ENCODE measurements around the gene PRKCG. TPM values are rescaled to one million over a fixed set of nuclear protein-coding genes. Genes with fewer than 3 reads are reported as not detected.

PRKCG gene
- total RNA-seq, 1 donor from 2014 or later = 0.06 TPM

- DNase-seq (ENCODE audit: extremely low read depth, low read depth, low spot score) = no peak
These were observed 10.5 kb upstream of the PRKCG start for GRCh38 chr19:53871454-53871853.

GRCh38 chr19:53872762-53873161 is 9.2 kb upstream of the PRKCG start:
- no peak for DNase-seq (ENCODE audit: extremely low read depth, low read depth, low spot score)

- no peak for DNase-seq (ENCODE audit: extremely low read depth, low read depth, low spot score)
These were observed 8.0 kb upstream of the PRKCG start for GRCh38 chr19:53873773-53874605.

- DNase-seq (ENCODE audit: extremely low read depth, low read depth, low spot score) = no peak
These were observed 7.4 kb upstream of the PRKCG start for GRCh38 chr19:53874606-53874990.

GRCh38 chr19:53875602-53876325 is 6.2 kb upstream of the PRKCG start:
- no peak for DNase-seq (ENCODE audit: extremely low read depth, low read depth, low spot score)

- DNase-seq (ENCODE audit: extremely low read depth, low read depth, low spot score) = no peak
These were observed 5.3 kb upstream of the PRKCG start for GRCh38 chr19:53876651-53877224.

- no peak for DNase-seq (ENCODE audit: extremely low read depth, low read depth, low spot score)
These were observed 4.6 kb upstream of the PRKCG start for GRCh38 chr19:53877361-53877766.

- DNase-seq (ENCODE audit: extremely low read depth, low read depth, low spot score) = no peak
These were observed 3.2 kb upstream of the PRKCG start for GRCh38 chr19:53878776-53879139.

- no peak for DNase-seq (ENCODE audit: extremely low read depth, low read depth, low spot score)
These were observed 2.6 kb upstream of the PRKCG start for GRCh38 chr19:53879140-53880081.

- DNase-seq (ENCODE audit: extremely low read depth, low read depth, low spot score) = no peak
These were observed 1.1 kb upstream of the PRKCG start for GRCh38 chr19:53880711-53881481.

- DNase-seq (ENCODE audit: extremely low read depth, low read depth, low spot score) = no peak
These were observed 524 bp downstream of the PRKCG start for GRCh38 chr19:53882391-53883050.

- no peak for DNase-seq (ENCODE audit: extremely low read depth, low read depth, low spot score)
These were observed 1.2 kb downstream of the PRKCG start for GRCh38 chr19:53883231-53883661.

- DNase-seq (ENCODE audit: extremely low read depth, low read depth, low spot score) = no peak
These were observed 1.7 kb downstream of the PRKCG start for GRCh38 chr19:53883741-53884140.

GRCh38 chr19:53884256-53884655 is 2.3 kb downstream of the PRKCG start:
- DNase-seq (ENCODE audit: extremely low read depth, low read depth, low spot score) = no peak

GRCh38 chr19:53885036-53885435 is 3.0 kb downstream of the PRKCG start:
- no peak for DNase-seq (ENCODE audit: extremely low read depth, low read depth, low spot score)

GRCh38 chr19:53892301-53892980 is 10.4 kb downstream of the PRKCG start:
- DNase-seq (ENCODE audit: extremely low read depth, low read depth, low spot score) = no peak

GRCh38 chr19:53892981-53893325 is 11.0 kb downstream of the PRKCG start:
- no peak for DNase-seq (ENCODE audit: extremely low read depth, low read depth, low spot score)

- DNase-seq (ENCODE audit: extremely low read depth, low read depth, low spot score) = no peak
These were observed 12.7 kb downstream of the PRKCG start for GRCh38 chr19:53894707-53895106.

GRCh38 chr19:53896682-53897081 is 14.7 kb downstream of the PRKCG start:
- DNase-seq (ENCODE audit: extremely low read depth, low read depth, low spot score) = no peak

Data from glomerular endothelial cell (primary cell).